IMR-90 (cell line): ENCODE results near the gene ADPRM. TPM values are rescaled to one million over a fixed set of nuclear protein-coding genes. Genes with fewer than 3 reads are reported as not detected.

ENCODE experiments used
- ATAC-seq: fragments of 200-7000 bp; cut with Tn5 transposase; 2 replicates; pipeline ENCODE4 v1.9.1; 2020; ENCODE audit warnings: low read depth, mild to moderate bottlenecking, moderate library complexity
- BruUV-seq: library from RNA; stranded (reverse); fragments of 400-500 nt; replicated peaks from 2 replicates; lab custom pipeline; 2021; lab: Mats Ljungman, UMichigan
- CTCF ChIA-PET: fragments of 300-600 bp; formaldehyde crosslinking; extraction: SDS; loops from one replicate; lab custom pipeline; 2021; ENCODE audit warnings: antibody characterized with exemption; lab: Yijun Ruan, JAX
- POLR2A ChIA-PET: fragments of 300-600 bp; sonication (Branson Sonifier 250); formaldehyde crosslinking; loops from one replicate; lab custom pipeline; 2022; ENCODE audit warnings: antibody characterized with exemption; ENCODE audit not compliant: unreplicated experiment; lab: Charles Lee
- DNase-seq: peaks from one replicate; pipeline ENCODE4 v3.0.0; 2013
- H2AFZ ChIP-seq: replicated peaks from 2 replicates; pipeline ENCODE3; 2013; ENCODE audit warnings: low read length, mild to moderate bottlenecking; ENCODE audit not compliant: poor library complexity
- H2AK5ac ChIP-seq: 2 replicates; pipeline ENCODE4 v1.6.1; 2013; ENCODE audit warnings: low read depth, low read length, inconsistent platforms
- H2AK9ac ChIP-seq: replicated peaks from 2 replicates; pipeline ENCODE3; 2013; ENCODE audit warnings: mild to moderate bottlenecking, low read depth, low read length, moderate library complexity; ENCODE audit not compliant: poor library complexity
- H2BK120ac ChIP-seq: 2 replicates; pipeline ENCODE4 v1.6.1; 2013; ENCODE audit warnings: low read depth, low read length, inconsistent platforms
- H2BK15ac ChIP-seq: 3 replicates; pipeline ENCODE4 v1.6.1; 2013; ENCODE audit warnings: low read depth, low read length, inconsistent platforms
- H2BK20ac ChIP-seq: 2 replicates; pipeline ENCODE4 v1.6.1; 2013; ENCODE audit warnings: low read depth, mild to moderate bottlenecking, inconsistent platforms, low read length, moderate library complexity
- H2BK5ac ChIP-seq: 2 replicates; pipeline ENCODE4 v1.6.1; 2013; ENCODE audit warnings: mild to moderate bottlenecking, low read depth, low read length, inconsistent platforms; ENCODE audit not compliant: poor library complexity, severe bottlenecking
- H3K14ac ChIP-seq: replicated peaks from 2 replicates; pipeline ENCODE4 v1.6.1; 2013; ENCODE audit warnings: low read depth, low read length, inconsistent platforms
- H3K18ac ChIP-seq: 2 replicates; pipeline ENCODE4 v1.6.1; 2013; ENCODE audit warnings: low read depth, low read length, control low read depth
- H3K23ac ChIP-seq: 2 replicates; pipeline ENCODE4 v1.6.1; 2013; ENCODE audit warnings: low read depth, low read length, inconsistent platforms
- H3K27ac ChIP-seq: 2 replicates; pipeline ENCODE4 v1.5.1; 2013; ENCODE audit warnings: mild to moderate bottlenecking, control low read depth, low read length; ENCODE audit not compliant: insufficient read depth
- H3K27me3 ChIP-seq: 2 replicates; pipeline ENCODE4 v1.6.1; 2013; ENCODE audit warnings: low read length; ENCODE audit not compliant: control insufficient read depth, insufficient read depth
- H3K36me3 ChIP-seq: 2 replicates; pipeline ENCODE4 v1.6.1; 2013; ENCODE audit warnings: low read length, mixed read lengths; ENCODE audit not compliant: control insufficient read depth, insufficient read depth
- H3K4ac ChIP-seq: 2 replicates; pipeline ENCODE4 v1.6.1; 2013; ENCODE audit warnings: low read depth, low read length, inconsistent platforms
- H3K4me1 ChIP-seq: 2 replicates; pipeline ENCODE4 v1.6.1; 2013; ENCODE audit warnings: low read length, mixed read lengths; ENCODE audit not compliant: control insufficient read depth, insufficient read depth
- H3K4me2 ChIP-seq: 2 replicates; pipeline ENCODE4 v1.6.1; 2013; ENCODE audit warnings: low read depth, mild to moderate bottlenecking, control low read depth, low read length, moderate library complexity
- H3K4me3 ChIP-seq: 2 replicates; pipeline ENCODE4 v1.5.1; 2013; ENCODE audit warnings: low read depth, mild to moderate bottlenecking, control low read depth, low read length, moderate library complexity; ENCODE audit not compliant: insufficient read depth
- H3K56ac ChIP-seq: 2 replicates; pipeline ENCODE4 v1.6.1; 2013; ENCODE audit warnings: low read length, inconsistent platforms; ENCODE audit not compliant: insufficient read depth; ENCODE audit errors: extremely low read depth
- H3K79me1 ChIP-seq, 2 experiments: 2 replicates each; pipeline ENCODE4 v1.6.1; 2013; ENCODE audit warnings: low read length in 2 of 2, inconsistent platforms in 1 of 2, low read depth in 1 of 2
- H3K9ac ChIP-seq: 2 replicates; pipeline ENCODE4 v1.6.1; 2013; ENCODE audit warnings: low read depth, low read length, control low read depth
- H3K9me1 ChIP-seq: 2 replicates; pipeline ENCODE4 v1.6.1; 2013; ENCODE audit warnings: low read length, inconsistent platforms; ENCODE audit not compliant: insufficient read depth
- H3K9me3 ChIP-seq: 2 replicates; pipeline ENCODE4 v1.6.1; 2013; ENCODE audit warnings: low read length; ENCODE audit not compliant: control insufficient read depth, insufficient read depth
- H4K20me1 ChIP-seq: 2 replicates; pipeline ENCODE4 v1.6.1; 2013; ENCODE audit warnings: low read length, inconsistent platforms; ENCODE audit not compliant: insufficient read depth
- H4K5ac ChIP-seq: 2 replicates; pipeline ENCODE4 v1.6.1; 2013; ENCODE audit warnings: mild to moderate bottlenecking, low read depth, low read length, control low read depth
- H4K8ac ChIP-seq, 2 experiments: 2 replicates each; pipeline ENCODE4 v1.6.1; 2013; ENCODE audit warnings: low read depth in 2 of 2, low read length in 2 of 2, control low read depth in 1 of 2, inconsistent platforms in 1 of 2
- H4K91ac ChIP-seq: 2 replicates; pipeline ENCODE4 v1.6.1; 2013; ENCODE audit warnings: low read depth, low read length, inconsistent platforms; ENCODE audit not compliant: insufficient read depth
- CHD1 ChIP-seq: IDR thresholded peaks from 2 replicates; pipeline ENCODE4 v1.6.1; 2012; ENCODE audit warnings: low read depth, low read length, improper control_type of control experiment
- ELK1 ChIP-seq: fragments of 150-350 bp; IDR thresholded peaks from 2 replicates; pipeline ENCODE4 v1.6.1; 2016; ENCODE audit warnings: low read depth, mild to moderate bottlenecking, low read length, moderate library complexity, borderline replicate concordance
- MXI1 ChIP-seq: IDR thresholded peaks from 2 replicates; pipeline ENCODE4 v1.6.1; 2012; ENCODE audit warnings: low read depth, mild to moderate bottlenecking, low read length, moderate library complexity, borderline replicate concordance
- POLR2A ChIP-seq: IDR thresholded peaks from 2 replicates; pipeline ENCODE4 v1.6.1; 2012; ENCODE audit warnings: mild to moderate bottlenecking, low read depth, low read length
- WGBS, 2 experiments: methylation state at CpG; one replicate each; pipeline versions ENCODE4 v1.1.5 to v1.1.7; 2013; ENCODE audit warnings: missing lambda C conversion rate in 2 of 2; ENCODE audit not compliant: insufficient read length in 1 of 2; ENCODE audit errors: extremely low coverage in 2 of 2; 5-methylcytosine and 5-hydroxymethylcytosine counted together
- dilution Hi-C: fragments of 300-500 bp; cut with HindIII; formaldehyde crosslinking; loops from one replicate; pipeline ENCODE4 v1.14.3; 2018; ENCODE audit warnings: low sequenced_read_pairs; ENCODE audit not compliant: unreplicated experiment
- in situ Hi-C: fragments of 300-500 bp; cut with MboI; formaldehyde crosslinking; loops from 3 replicates; pipeline ENCODE4 v1.14.3; 2019; ENCODE audit warnings: low sequenced_read_pairs, inconsistent platforms, mixed read lengths
- intact Hi-C: fragments of 100-400 bp; cut with micrococcal nuclease; formaldehyde crosslinking; loops from 2 replicates; pipeline ENCODE4 v1.10.0; 2022
- polyA plus RNA-seq, 3 experiments: library from polyadenylated mRNA; depleted of rRNA; stranded (reverse); fragments of >200 nt; gene quantifications; 2 replicates each; pipeline ENCODE4 v1.2.3, GENCODE V29; 2012; ENCODE audit warnings: low replicate concordance in 1 of 3
- total RNA-seq: library from RNA; depleted of rRNA; stranded (reverse); fragments of >200 nt; gene quantifications from 2 replicates; pipeline ENCODE4 v1.2.3, GENCODE V29; 2012

Gene ADPRM
- total and polyA plus RNA-seq, 2 of the 4 experiments (the other 2 are of a cell fraction), result 7.4 to 12.2 TPM

- no peak overlapping the region for H3K9ac ChIP-seq
- H2BK5ac ChIP-seq, result no peak overlapping the region
- no peak overlapping the region for H3K56ac ChIP-seq
- no peak overlapping the region for H3K18ac ChIP-seq
- no peak overlapping the region for H3K4ac ChIP-seq
- DNase-seq (no peak), ATAC-seq (no peak)
- H3K36me3 ChIP-seq, result peaks cover 19% of the 10 kb centered on the region
- ChIA-PET POLR2A (no interaction called here), CTCF (no interaction called here)
- no peak overlapping the region for H4K91ac ChIP-seq
- no peak overlapping the region for H2BK120ac ChIP-seq
- H3K9me1 ChIP-seq, result peaks cover 10% of the 10 kb centered on the region
- no peak overlapping the region for H2BK15ac ChIP-seq
- H3K27ac ChIP-seq, result no peak overlapping the region
- H3K4me1 ChIP-seq, result 0 out of 2 replicates have a peak, but pooled peaks cover 2% of the 10 kb centered on the region
- H2AK5ac ChIP-seq, result no peak overlapping the region
- no peak overlapping the region for H2AK9ac ChIP-seq
- H4K8ac ChIP-seq, result no peak overlapping the region
- no peak overlapping the region for H4K5ac ChIP-seq
- BruUV-seq, result no TSS peak
- intact Hi-C loops, result no loop called here
- H3K9me3 ChIP-seq, result no peaks in the 10 kb centered on the region
- WGBS, 2 experiments, result 93% methylated on average over 11 of the region's 12 CpGs; no CpG with 5 or more reads in 1 of the 2 experiments
- H2AFZ ChIP-seq, result no peak overlapping the region
- no peak overlapping the region for H3K14ac ChIP-seq
- in situ Hi-C loops, result loop anchor here (25.0 kb wide), 1 partner anchor 1314 kb away; the partner anchor contains the start of gene ZNF18
- H3K27me3 ChIP-seq, result no peaks in the 10 kb centered on the region
- dilution Hi-C loops, result no loop called here
- H2BK20ac ChIP-seq, result no peak overlapping the region
- no peak overlapping the region for H3K4me3 ChIP-seq
- H3K23ac ChIP-seq, result no peak overlapping the region
- no peaks in the 10 kb centered on the region for H4K20me1 ChIP-seq
- TF ChIP-seq MXI1, result no peak
- no peak for TF ChIP-seq ELK1
- TF ChIP-seq POLR2A, result no peak
- TF ChIP-seq CHD1, result no peak
- no peak overlapping the region for H3K4me2 ChIP-seq
- 0 out of 4 replicates have a peak, but pooled peaks cover 0 to 4% of the 10 kb centered on the region in 2 experiments for H3K79me1 ChIP-seq
These were observed 24.1 kb upstream of the ADPRM start for GRCh38 chr17:10673312-10673711.
